SK-N-SH (cell line): ENCODE data around the gene SLX1A. TPM values are rescaled to one million over a fixed set of nuclear protein-coding genes. Genes with fewer than 3 reads are reported as not detected.

Experiments
- CTCF ChIA-PET: fragments of 300-600, 350-600 bp; formaldehyde crosslinking; extraction: SDS; loops from one replicate; lab custom pipeline; 2021; lab: Yijun Ruan, JAX
- POLR2A ChIA-PET: fragments of 350-600 bp; sonication (Branson Sonifier 250); formaldehyde crosslinking; extraction: SDS; loops from one replicate; lab custom pipeline; 2020; ENCODE audit warnings: antibody characterized with exemption, inconsistent platforms; lab: Yijun Ruan, JAX
- DNase-seq: peaks from one replicate; pipeline ENCODE4 v3.0.0; 2012
- H2AFZ ChIP-seq: fragments of 200-600 bp; sonication (generic); 2 replicates; pipeline ENCODE4 v1.8.1; 2016; ENCODE audit warnings: antibody characterized with exemption, mild to moderate bottlenecking, low read depth
- H3F3A ChIP-seq: fragments of 200-600 bp; sonication (generic); replicated peaks from 2 replicates; pipeline ENCODE3; 2016; ENCODE audit warnings: antibody characterized with exemption, mild to moderate bottlenecking; ENCODE audit not compliant: insufficient read depth
- H3K27ac ChIP-seq, 2 experiments: fragments of 200-500 bp in 1 of 2; fragments of 200-600 bp in 1 of 2; sonication (Bioruptor generic) in 1 of 2; sonication (generic), shearing (Covaris generic) in 1 of 2; 2 replicates each; pipeline versions ENCODE4 v1.5.1 to v1.6.1; 2014 to 2016; ENCODE audit warnings: low read depth in 2 of 2, inconsistent platforms in 1 of 2, low read length in 1 of 2, mild to moderate bottlenecking in 1 of 2, mixed read lengths in 1 of 2
- H3K27me3 ChIP-seq: fragments of 200-600 bp; sonication (generic), shearing (Covaris generic); 2 replicates; pipeline ENCODE4 v1.6.1; 2016; ENCODE audit warnings: mixed run types; ENCODE audit not compliant: insufficient read depth
- H3K36me3 ChIP-seq, 2 experiments: fragments of 200-500 bp in 1 of 2; fragments of 200-600 bp in 1 of 2; sonication (Bioruptor generic) in 1 of 2; sonication (generic) in 1 of 2; replicated peaks in 1 of 2; 2 replicates each; pipeline versions ENCODE3 to v1.5.1; 2014 to 2016; ENCODE audit warnings: low read length in 1 of 2, mild to moderate bottlenecking in 1 of 2; ENCODE audit not compliant: insufficient read depth in 2 of 2, control insufficient read depth in 1 of 2
- H3K4me1 ChIP-seq, 2 experiments: fragments of 200-500 bp in 1 of 2; fragments of 200-600 bp in 1 of 2; sonication (Bioruptor generic) in 1 of 2; sonication (generic), shearing (Covaris generic) in 1 of 2; 2 replicates each; pipeline versions ENCODE4 v1.5.1 to v1.6.1; 2014 to 2016; ENCODE audit warnings: low read depth in 1 of 2, low read length in 1 of 2, mixed run types in 1 of 2; ENCODE audit not compliant: insufficient read depth in 2 of 2, control insufficient read depth in 1 of 2
- H3K4me2 ChIP-seq: fragments of 200-600 bp; sonication (generic), shearing (Covaris generic); 2 replicates; pipeline ENCODE4 v1.6.1; 2017; ENCODE audit warnings: mixed run types
- H3K4me3 ChIP-seq, 2 experiments: fragments of 200-500 bp in 1 of 2; fragments of 200-600 bp in 1 of 2; sonication (Bioruptor generic) in 1 of 2; sonication (generic), shearing (Covaris generic) in 1 of 2; 2 replicates each; pipeline versions ENCODE4 v1.5.1 to v1.8.1; 2014 to 2016; ENCODE audit warnings: low read depth in 2 of 2, inconsistent platforms in 1 of 2, low read length in 1 of 2, mild to moderate bottlenecking in 1 of 2, mixed read lengths in 1 of 2, moderate library complexity in 1 of 2
- H3K79me2 ChIP-seq: fragments of 200-600 bp; sonication (generic); 2 replicates; pipeline ENCODE4 v1.8.1; 2017; ENCODE audit warnings: mild to moderate bottlenecking; ENCODE audit not compliant: insufficient read depth
- H3K9ac ChIP-seq: fragments of 200-600 bp; sonication (generic); 2 replicates; pipeline ENCODE4 v1.6.1; 2017; ENCODE audit warnings: mixed run types
- H3K9me2 ChIP-seq: fragments of 200-600 bp; sonication (generic); 2 replicates; pipeline ENCODE4 v1.6.1; 2017; ENCODE audit warnings: mixed run types
- H3K9me3 ChIP-seq: fragments of 200-600 bp; sonication (generic); 2 replicates; pipeline ENCODE4 v1.6.1; 2017; ENCODE audit warnings: mixed run types, mild to moderate bottlenecking, moderate library complexity
- H4K20me1 ChIP-seq: fragments of 200-600 bp; sonication (generic); 2 replicates; pipeline ENCODE4 v1.6.1; 2017; ENCODE audit warnings: mild to moderate bottlenecking, mixed run types; ENCODE audit not compliant: insufficient read depth
- ELF1 ChIP-seq: IDR thresholded peaks from 2 replicates; pipeline ENCODE4 v1.4.0; 2012
- FOSL2 ChIP-seq: IDR thresholded peaks from 2 replicates; pipeline ENCODE4 v1.4.0; 2012; ENCODE audit warnings: low read depth, mild to moderate bottlenecking, moderate library complexity, borderline replicate concordance
- GATA2 ChIP-seq: sonication (generic); formaldehyde crosslinking; IDR thresholded peaks from 2 replicates; pipeline ENCODE4 v1.5.0; 2020; ENCODE audit warnings: mild to moderate bottlenecking, missing genetic modification reagents
- IRF3 ChIP-seq: fragments of 150-350 bp; IDR thresholded peaks from 2 replicates; pipeline ENCODE4 v1.6.1; 2016; ENCODE audit warnings: mild to moderate bottlenecking, low read depth, low read length
- JUND ChIP-seq: IDR thresholded peaks from 2 replicates; pipeline ENCODE4 v1.4.0; 2012
- MAX ChIP-seq: IDR thresholded peaks from 2 replicates; pipeline ENCODE4 v1.4.0; 2012; ENCODE audit warnings: low read depth
- NRF1 ChIP-seq: IDR thresholded peaks from 2 replicates; pipeline ENCODE4 v1.6.1; 2012; ENCODE audit warnings: low read depth, mild to moderate bottlenecking, low read length
- PBX3 ChIP-seq: IDR thresholded peaks from 2 replicates; pipeline ENCODE4; 2012
- RAD21 ChIP-seq: IDR thresholded peaks from 2 replicates; pipeline ENCODE4 v1.6.1; 2012; ENCODE audit warnings: mild to moderate bottlenecking, low read length
- REST ChIP-seq: IDR thresholded peaks from 2 replicates; pipeline ENCODE4 v1.6.1; 2012; ENCODE audit warnings: mild to moderate bottlenecking, low read depth, low read length, moderate library complexity
- RFX5 ChIP-seq: IDR thresholded peaks from 2 replicates; pipeline ENCODE4 v1.6.1; 2012; ENCODE audit warnings: mild to moderate bottlenecking, improper control_type of control experiment, low read length
- RXRA ChIP-seq: IDR thresholded peaks from 2 replicates; pipeline ENCODE4 v1.4.0; 2012; ENCODE audit warnings: low read depth, mild to moderate bottlenecking, borderline replicate concordance
- SMC3 ChIP-seq: IDR thresholded peaks from 2 replicates; pipeline ENCODE4 v1.6.1; 2012; ENCODE audit warnings: low read depth, low read length, improper control_type of control experiment
- TAF1 ChIP-seq: IDR thresholded peaks from 2 replicates; pipeline ENCODE4 v1.6.1; 2012; ENCODE audit warnings: low read depth, mild to moderate bottlenecking, low read length, moderate library complexity, borderline replicate concordance
- TCF12 ChIP-seq: IDR thresholded peaks from 2 replicates; pipeline ENCODE4 v1.4.0; 2012
- TEAD4 ChIP-seq: IDR thresholded peaks from 2 replicates; pipeline ENCODE4 v1.4.0; 2012; ENCODE audit warnings: mild to moderate bottlenecking, borderline replicate concordance; ENCODE audit not compliant: insufficient read depth
- USF2 ChIP-seq: fragments of 150-350 bp; IDR thresholded peaks from 2 replicates; pipeline ENCODE4 v1.6.1; 2017; ENCODE audit warnings: antibody characterized with exemption, low read length, low read depth, borderline replicate concordance
- YY1 ChIP-seq: IDR thresholded peaks from 2 replicates; pipeline ENCODE4 v1.4.0; 2012; ENCODE audit warnings: low read depth, mild to moderate bottlenecking
- WGBS: methylation state at CpG from one replicate; pipeline ENCODE4 v1.1.6; 2017; ENCODE audit warnings: low lambda C conversion rate; 5-methylcytosine and 5-hydroxymethylcytosine counted together
- polyA plus RNA-seq, 3 experiments: library from polyadenylated mRNA; depleted of rRNA; stranded (reverse); fragments of >200 nt; gene quantifications; 2 replicates each; pipeline ENCODE4 v1.2.3, GENCODE V29; 2012

Gene SLX1A
- polyA plus RNA-seq, 1 of the 3 experiments (the other 2 are of a cell fraction), result 68.8 TPM

GRCh38 chr16:30151091-30151490 is 42.6 kb upstream of the SLX1A start:
- Histone ChIP-seq H3K4me3 (no peak overlapping the region), H3F3A (no peaks in the 10 kb centered on the region), H3K9ac (no peak overlapping the region), H3K79me2 (no peaks in the 10 kb centered on the region), H3K27me3 (no peaks in the 10 kb centered on the region), H2AFZ (no peak overlapping the region), H3K9me2 (no peaks in the 10 kb centered on the region), H3K4me2 (no peak overlapping the region), H3K36me3 (no peaks in the 10 kb centered on the region), H4K20me1 (no peaks in the 10 kb centered on the region), H3K4me1 (no peaks in the 10 kb centered on the region), H3K9me3 (no peaks in the 10 kb centered on the region; the same call in 1 of the 2 replicates), H3K27ac (no peak overlapping the region)
- TF ChIP-seq RXRA (no peak), USF2 (no peak), TCF12 (no peak), RFX5 (no peak)
- POLR2A ChIA-PET, result no interaction called here
- CTCF ChIA-PET, result no interaction called here
- no peak for DNase-seq
- 68% methylated on average over 7 of the region's 7 CpGs for WGBS

GRCh38 chr16:30152517-30152916 is 41.2 kb upstream of the SLX1A start:
- H3K36me3 ChIP-seq, result no peaks in the 10 kb centered on the region
- H3F3A ChIP-seq, result no peaks in the 10 kb centered on the region
- DNase-seq, result no peak
- H3K27me3 ChIP-seq, result no peaks in the 10 kb centered on the region
- WGBS, result 88% methylated on average over 9 of the region's 9 CpGs
- no peak for TF ChIP-seq ELF1
- TF ChIP-seq TAF1, result no peak
- no peak for TF ChIP-seq PBX3
- TF ChIP-seq IRF3, result no peak
- no peak for TF ChIP-seq YY1
- TF ChIP-seq MAX, result no peak
- TF ChIP-seq GATA2 (CRISPR knock-in tag), result no peak
- TF ChIP-seq RXRA, result no peak
- no peak for TF ChIP-seq TEAD4
- no peak for TF ChIP-seq FOSL2
- TF ChIP-seq REST, result no peak
- no peak for TF ChIP-seq JUND
- TF ChIP-seq NRF1, result no peak
- no peak for TF ChIP-seq RAD21
- no peak for TF ChIP-seq SMC3
- TF ChIP-seq, all 33 proteins: peak for 0
- H3K9me3 ChIP-seq, result no peaks in the 10 kb centered on the region; the same call in 1 of the 2 replicates
- ChIA-PET POLR2A (no interaction called here), CTCF (interaction anchor here (1.1 kb wide), 1 partner anchor 61 kb away, joined by 4 read pairs; the partner anchor contains the start of gene TBX6)
- H2AFZ ChIP-seq, result no peak overlapping the region
- no peaks in the 10 kb centered on the region for H4K20me1 ChIP-seq
- no peak overlapping the region for H3K27ac ChIP-seq
- H3K4me1 ChIP-seq, result no peaks in the 10 kb centered on the region
- H3K79me2 ChIP-seq, result no peaks in the 10 kb centered on the region
- H3K4me2 ChIP-seq, result no peak overlapping the region
- no peak overlapping the region for H3K9ac ChIP-seq
- H3K9me2 ChIP-seq, result no peaks in the 10 kb centered on the region
- no peak overlapping the region for H3K4me3 ChIP-seq
